Activated T-helper 2 cell treated with anti-CD3 and anti-CD28 coated beads, Interferon-gamma antibody, Interleukin-2, Interleukin-4, amounts not matched to agents 10 μg/mL and 5 μg/mL and 100 μg/mL, durations not matched to agents 14 hours and 24 hours and 36 hours (primary cell): ENCODE data around the gene TNFRSF25. TPM values are rescaled to one million over a fixed set of nuclear protein-coding genes. Genes with fewer than 3 reads are reported as not detected.
A peak's percentile ranks its signal among the peaks of the same experiment; 100 is the strongest.
"Not testable (repeated sequence)": the region's sequence is repeated elsewhere in the genome, so short reads cannot be mapped to it uniquely, and the experiment has no call there.

Experiments
- DNase-seq: peaks from one replicate; pipeline ENCODE4 v3.0.0; 2021; ENCODE audit warnings: low spot score
- H3K27ac Mint-ChIP-seq: one replicate; pipeline ENCODE4 v1.8.0; 2021; ENCODE audit warnings: mixed read lengths
- H3K27me3 Mint-ChIP-seq: one replicate; pipeline ENCODE4 v1.8.0; 2021; ENCODE audit warnings: low read depth, mixed read lengths
- H3K36me3 Mint-ChIP-seq: one replicate; pipeline ENCODE4 v1.8.0; 2021; ENCODE audit warnings: low read depth, mixed read lengths
- H3K4me1 Mint-ChIP-seq: one replicate; pipeline ENCODE4 v1.8.0; 2021; ENCODE audit warnings: low read depth, mixed read lengths
- H3K4me3 Mint-ChIP-seq: one replicate; pipeline ENCODE4 v1.8.0; 2021; ENCODE audit warnings: low read depth, mild to moderate bottlenecking, moderate library complexity, mixed read lengths
- H3K9me3 Mint-ChIP-seq: one replicate; pipeline ENCODE4 v1.8.0; 2021; ENCODE audit warnings: mixed read lengths
- intact Hi-C: fragments of 100-400 bp; cut with micrococcal nuclease; formaldehyde crosslinking; loops from one replicate; pipeline ENCODE4 v1.15.1; 2023
- total RNA-seq: library from RNA; stranded (reverse); gene quantifications from 2 replicates; pipeline ENCODE4 v1.2.3, GENCODE V29; 2022

The TNFRSF25 gene
- total RNA-seq, 1 donor from 2014 or later, result 89.7 TPM

DNA sequence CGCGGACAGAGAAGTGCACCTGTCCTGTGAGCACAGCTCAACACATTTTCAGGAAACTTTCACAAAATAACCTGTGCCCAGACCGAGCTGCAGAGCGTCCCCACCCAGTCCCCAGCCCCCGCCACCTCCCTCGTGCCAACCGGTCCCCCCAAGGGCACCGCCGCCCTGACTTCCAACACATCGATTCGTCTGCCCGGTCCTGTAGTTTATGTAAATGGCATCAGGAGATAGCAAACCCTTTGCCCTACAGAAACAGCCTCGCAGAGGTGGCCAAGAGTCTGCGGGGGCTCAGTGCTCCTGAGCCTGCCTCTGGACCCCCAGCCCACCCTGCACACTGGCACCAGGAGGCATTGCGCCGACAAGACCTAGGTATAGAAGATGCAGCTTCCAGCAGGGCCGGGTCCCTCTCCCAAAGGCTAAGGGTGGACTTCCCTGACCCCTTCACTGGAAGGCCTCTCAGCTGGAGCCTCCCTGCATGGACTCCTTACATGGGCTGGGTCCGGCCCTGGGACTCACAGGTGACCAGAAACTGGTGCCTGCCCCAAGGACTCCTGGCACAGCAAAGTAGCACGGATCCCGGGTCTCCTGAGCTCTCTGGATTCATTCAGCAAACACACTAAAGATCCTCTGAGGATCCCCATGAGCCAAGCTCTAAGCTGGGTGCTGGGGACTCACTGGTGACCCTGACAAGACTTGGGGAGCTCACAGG, 32.0 kb upstream of the TNFRSF25 start:
- Mint-ChIP-seq H3K4me1 (peaks cover 3% of the 10 kb centered on the region), H3K36me3 (no peaks in the 10 kb centered on the region), H3K27me3 (peaks cover 26% of the 10 kb centered on the region), H3K4me3 (peak overlapping the region; percentile 65), H3K27ac (no peak overlapping the region), H3K9me3 (no peaks in the 10 kb centered on the region)
- no peak for DNase-seq
- intact Hi-C loops, result no loop called here

DNA sequence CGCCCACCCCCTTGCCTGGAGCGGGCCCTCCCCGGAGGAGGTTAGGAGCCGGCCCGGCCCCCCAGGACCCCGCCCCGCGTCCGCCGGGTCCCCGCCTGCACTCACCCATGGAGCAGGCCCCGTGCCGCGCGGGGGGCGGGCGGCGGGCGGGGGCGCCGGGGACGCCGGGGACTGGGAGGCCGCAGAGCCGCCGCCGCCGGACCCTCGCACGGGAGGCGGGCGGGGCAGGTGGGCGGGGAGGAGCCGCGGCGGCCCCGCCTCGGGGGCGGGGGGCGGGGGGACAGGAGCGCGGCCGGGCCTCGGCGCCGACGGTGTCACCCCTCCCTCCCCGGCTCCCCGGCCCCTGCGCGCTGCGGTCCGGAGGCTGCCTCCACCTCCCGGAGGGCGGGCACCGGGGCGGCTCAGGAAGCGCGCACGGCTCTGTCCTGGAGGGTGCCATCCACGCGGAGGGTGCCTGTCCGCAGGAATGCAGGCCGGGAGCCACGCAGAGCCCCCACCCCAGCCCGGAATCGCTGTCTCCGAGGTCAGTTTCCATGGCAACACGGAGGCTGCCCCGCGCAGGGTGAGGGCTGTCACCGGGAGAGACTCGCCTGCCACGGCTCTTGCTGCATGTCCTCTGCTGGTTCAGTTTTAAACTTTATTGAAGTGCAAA, 31.4 kb upstream of the TNFRSF25 start:
- Mint-ChIP-seq H3K27ac (no peak overlapping the region), H3K9me3 (no peaks in the 10 kb centered on the region), H3K36me3 (no peaks in the 10 kb centered on the region), H3K4me1 (peaks cover 3% of the 10 kb centered on the region), H3K4me3 (peak overlapping the region; percentile 65), H3K27me3 (peaks cover 26% of the 10 kb centered on the region)
- intact Hi-C loops, result no loop called here
- DNase-seq, result peak; percentile 36

DNA sequence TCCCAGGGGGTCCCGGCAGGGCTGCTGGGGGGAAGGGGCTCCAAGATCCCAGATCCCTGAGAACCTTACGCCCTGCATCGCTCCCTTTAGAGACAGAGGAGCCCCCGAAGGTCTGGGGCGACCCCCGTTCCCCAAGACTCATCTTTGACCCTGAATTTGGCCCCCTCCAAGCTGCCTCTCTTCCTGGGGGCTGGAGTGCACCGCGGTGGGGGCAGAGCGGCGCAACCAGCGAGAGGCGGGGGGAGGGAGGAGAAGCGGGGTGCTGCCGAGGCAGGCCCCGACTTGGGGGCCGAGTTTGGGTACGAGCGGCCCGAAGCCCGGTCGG, 30.9 kb upstream of the TNFRSF25 start:
- Mint-ChIP-seq H3K9me3 (no peaks in the 10 kb centered on the region), H3K27ac (no peak overlapping the region), H3K36me3 (no peaks in the 10 kb centered on the region), H3K27me3 (peaks cover 26% of the 10 kb centered on the region), H3K4me3 (peak overlapping the region; percentile 17), H3K4me1 (peaks cover 4% of the 10 kb centered on the region)
- intact Hi-C loops, result no loop called here
- no peak for DNase-seq

DNA sequence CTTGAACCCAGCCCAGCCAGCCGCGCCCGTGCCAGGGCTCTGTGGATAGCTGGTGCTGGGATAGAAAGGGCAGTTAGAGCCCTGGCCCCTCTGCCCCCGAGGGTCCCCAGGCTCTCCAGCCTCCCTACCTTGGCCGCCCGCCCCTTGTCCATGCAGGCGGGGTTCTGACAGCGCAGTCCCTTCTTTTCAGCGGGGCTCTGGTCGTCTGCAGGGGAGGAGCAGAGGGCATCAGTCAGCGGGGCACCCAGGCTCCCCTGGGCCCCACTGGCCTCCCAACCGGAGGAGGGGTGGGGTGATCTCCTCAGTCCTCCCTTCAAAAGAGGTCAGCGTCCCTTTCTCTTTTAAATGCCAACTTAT, 30.4 kb upstream of the TNFRSF25 start:
- no peaks in the 10 kb centered on the region for H3K36me3 Mint-ChIP-seq
- H3K4me1 Mint-ChIP-seq, result peaks cover 9% of the 10 kb centered on the region
- DNase-seq, result no peak
- H3K4me3 Mint-ChIP-seq, result peak overlapping the region; percentile 17
- peaks cover 26% of the 10 kb centered on the region for H3K27me3 Mint-ChIP-seq
- intact Hi-C loops, result no loop called here
- no peaks in the 10 kb centered on the region for H3K9me3 Mint-ChIP-seq
- no peak overlapping the region for H3K27ac Mint-ChIP-seq

DNA sequence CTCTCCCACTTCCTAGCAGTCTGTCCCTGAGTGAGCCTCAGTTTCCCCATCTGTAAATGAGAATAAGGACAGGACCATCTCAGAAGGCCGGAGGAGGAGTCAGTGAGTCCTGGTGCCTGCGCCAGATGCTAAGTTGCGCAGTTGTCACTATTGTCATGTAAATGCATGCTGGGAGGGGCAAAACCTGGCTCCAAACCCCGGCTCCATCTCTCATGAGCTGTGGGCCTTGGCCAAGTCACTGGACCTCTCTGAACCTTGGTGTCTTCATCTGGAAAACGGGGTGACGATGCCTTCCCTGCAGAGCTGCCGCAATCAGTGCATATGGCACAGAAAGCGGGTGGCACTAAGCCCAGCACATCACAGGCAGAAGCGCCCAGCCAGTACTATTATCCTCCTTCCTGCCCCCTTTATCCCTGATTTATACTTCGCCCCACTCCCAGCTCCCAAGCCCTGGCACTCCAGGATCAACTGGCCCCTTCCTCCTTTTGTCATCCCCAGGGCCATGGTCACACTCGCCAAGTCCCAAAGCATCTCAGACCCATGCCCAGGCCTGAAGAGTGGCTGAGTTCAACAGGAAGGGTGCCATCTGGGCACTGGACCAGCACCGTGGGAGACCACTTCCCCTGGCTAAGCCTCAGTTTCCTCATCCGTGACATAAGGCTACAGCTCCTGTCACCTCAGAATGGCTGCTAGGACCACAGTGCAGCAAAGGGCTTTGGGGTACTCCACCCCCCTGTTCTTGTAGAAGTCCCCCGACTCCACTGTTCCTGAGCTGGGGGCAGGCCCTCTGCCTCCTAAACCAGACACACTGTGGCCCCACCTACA, 29.8 kb upstream of the TNFRSF25 start:
- Mint-ChIP-seq H3K36me3 (no peaks in the 10 kb centered on the region), H3K27ac (no peak overlapping the region), H3K4me3 (no peak overlapping the region), H3K27me3 (peaks cover 23% of the 10 kb centered on the region), H3K4me1 (peaks cover 10% of the 10 kb centered on the region), H3K9me3 (no peaks in the 10 kb centered on the region)
- DNase-seq, result no peak
- intact Hi-C loops, result no loop called here

DNA sequence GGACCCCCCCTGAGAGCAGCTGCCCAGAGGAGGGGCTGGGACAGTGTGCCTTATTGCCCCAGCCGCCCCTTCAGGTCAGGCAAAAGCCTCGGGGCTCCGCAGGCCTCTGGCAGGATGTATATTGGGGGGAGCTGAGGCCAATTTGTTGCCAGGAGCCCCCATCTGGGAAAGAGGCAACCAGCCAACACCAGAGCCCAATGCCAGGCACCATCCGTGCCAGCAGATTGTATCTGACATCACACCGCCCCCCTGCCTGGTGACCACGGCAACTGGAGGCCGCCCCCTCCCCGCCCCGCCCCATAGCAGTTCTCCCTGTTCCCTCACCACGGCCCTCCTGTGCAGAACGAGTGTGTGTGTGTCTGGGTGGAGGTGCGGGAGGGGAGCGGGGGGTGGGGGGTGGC, 29.1 kb upstream of the TNFRSF25 start:
- no peak for DNase-seq
- intact Hi-C loops, result no loop called here
- Mint-ChIP-seq H3K27ac (no peak overlapping the region), H3K9me3 (no peaks in the 10 kb centered on the region), H3K4me1 (peaks cover 10% of the 10 kb centered on the region), H3K36me3 (no peaks in the 10 kb centered on the region), H3K27me3 (peaks cover 23% of the 10 kb centered on the region), H3K4me3 (no peak overlapping the region)

DNA sequence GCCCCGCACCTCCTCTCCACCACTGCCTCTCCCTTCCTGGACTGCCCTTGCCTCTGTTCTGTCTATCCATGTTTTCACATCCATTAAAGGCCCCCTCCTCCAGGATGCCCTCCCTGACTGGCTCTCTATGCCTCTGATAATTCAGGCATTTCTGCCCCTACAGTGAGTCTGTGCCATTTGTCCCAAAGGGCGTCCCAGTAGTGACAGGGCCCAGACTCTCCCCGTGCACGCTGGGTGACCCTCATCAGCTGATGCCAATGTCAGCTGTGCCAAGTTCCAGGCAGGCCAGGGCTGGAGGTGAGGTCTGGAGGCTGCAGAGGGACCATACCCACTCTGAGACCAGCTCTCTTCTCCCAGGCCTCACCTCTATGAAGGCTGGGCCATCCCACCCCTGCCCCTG, 28.7 kb upstream of the TNFRSF25 start:
- intact Hi-C loops, result no loop called here
- H3K27ac Mint-ChIP-seq, result no peak overlapping the region
- H3K27me3 Mint-ChIP-seq, result peaks cover 23% of the 10 kb centered on the region
- no peaks in the 10 kb centered on the region for H3K9me3 Mint-ChIP-seq
- no peak overlapping the region for H3K4me3 Mint-ChIP-seq
- peaks cover 10% of the 10 kb centered on the region for H3K4me1 Mint-ChIP-seq
- no peak for DNase-seq
- H3K36me3 Mint-ChIP-seq, result no peaks in the 10 kb centered on the region

DNA sequence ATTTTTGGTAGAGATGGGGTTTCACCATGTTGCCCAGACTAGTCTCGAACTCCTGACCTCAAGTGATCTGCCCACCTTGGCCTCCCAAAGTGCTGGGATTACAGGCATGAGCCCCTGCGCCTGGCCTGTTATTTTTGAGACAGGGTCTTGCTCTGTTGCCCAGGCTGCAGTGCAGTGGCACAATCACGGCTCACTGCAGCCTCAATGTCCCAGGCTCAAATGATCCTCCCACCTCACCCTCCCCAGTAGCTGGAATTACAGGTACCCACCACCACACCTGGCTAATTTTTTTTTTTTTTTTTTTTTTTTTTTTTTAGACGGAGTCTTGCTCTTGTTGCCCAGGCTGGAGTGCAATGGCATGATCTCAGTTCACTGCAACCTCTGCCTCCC, 27.9 kb upstream of the TNFRSF25 start:
- H3K27ac Mint-ChIP-seq, H3K9me3 Mint-ChIP-seq, DNase-seq, H3K4me3 Mint-ChIP-seq, intact Hi-C loops, H3K36me3 Mint-ChIP-seq: not testable (repeated sequence)
- H3K4me1 Mint-ChIP-seq, result peaks cover 10% of the 10 kb centered on the region
- H3K27me3 Mint-ChIP-seq, result peaks cover 17% of the 10 kb centered on the region

DNA sequence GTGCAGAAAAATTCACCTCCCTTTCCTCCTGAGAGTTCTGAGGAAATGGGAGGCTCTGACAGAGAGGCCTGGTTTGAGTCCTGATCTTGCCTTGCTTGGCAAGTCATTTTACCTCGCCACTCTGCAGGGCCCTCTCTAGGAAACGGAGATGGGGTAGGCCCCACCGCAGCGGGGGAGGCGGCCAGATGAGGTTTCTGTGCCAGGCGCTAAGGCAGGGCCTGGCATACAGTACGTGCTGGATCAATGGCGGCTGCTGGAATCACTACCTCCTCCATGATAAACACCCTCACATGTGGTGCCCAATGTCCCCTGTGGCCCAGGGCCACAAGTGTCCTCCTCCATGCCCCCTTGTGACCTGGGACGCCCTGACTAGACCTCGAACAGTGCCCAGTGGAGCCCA, 26.0 kb upstream of the TNFRSF25 start:
- intact Hi-C loops, result no loop called here
- Mint-ChIP-seq H3K4me3 (peak overlapping the region; percentile 67), H3K4me1 (peaks cover 7% of the 10 kb centered on the region), H3K9me3 (no peaks in the 10 kb centered on the region), H3K27ac (peak overlapping the region; percentile 19), H3K27me3 (peaks cover 11% of the 10 kb centered on the region), H3K36me3 (no peaks in the 10 kb centered on the region)
- DNase-seq, result no peak

DNA sequence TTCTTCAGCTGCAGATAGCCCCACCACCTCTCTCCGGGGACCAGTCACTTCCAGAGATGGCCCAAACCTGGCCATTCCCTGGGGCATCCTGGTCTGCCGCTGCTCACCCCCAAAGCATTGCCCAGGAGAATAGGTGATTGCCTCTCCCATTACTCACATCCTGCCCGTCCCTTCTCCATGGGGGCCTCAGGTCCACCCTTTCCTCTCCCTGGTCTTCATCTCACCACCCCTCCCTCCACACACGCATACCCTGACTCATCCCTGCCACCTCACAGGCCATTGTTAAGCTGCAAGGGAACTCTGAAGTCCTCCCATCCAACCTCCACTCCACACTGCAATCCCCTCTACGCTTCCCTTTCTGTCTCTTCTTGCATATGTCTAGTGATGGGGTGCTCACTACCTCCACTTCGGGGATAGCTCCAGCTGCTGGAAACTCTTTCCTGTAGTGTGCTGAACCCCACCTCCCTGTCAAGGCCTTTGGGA, 25.5 kb upstream of the TNFRSF25 start, which contains the start of gene PLEKHG5:
Gene PLEKHG5 (minus strand): TSS at position 188 of the 483 bp plus-strand sequence. CDS start 14,096 bp downstream, outside the sequence.
- intact Hi-C loops, result no loop called here
- H3K27me3 Mint-ChIP-seq, result peaks cover 10% of the 10 kb centered on the region
- H3K36me3 Mint-ChIP-seq, result no peaks in the 10 kb centered on the region
- no peaks in the 10 kb centered on the region for H3K9me3 Mint-ChIP-seq
- peak within 1 kb of the TSS; percentile 67 for H3K4me3 Mint-ChIP-seq
- peak within 1 kb of the TSS; percentile 54 for H3K27ac Mint-ChIP-seq
- DNase-seq, result no peak
- peaks cover 7% of the 10 kb centered on the region for H3K4me1 Mint-ChIP-seq

DNA sequence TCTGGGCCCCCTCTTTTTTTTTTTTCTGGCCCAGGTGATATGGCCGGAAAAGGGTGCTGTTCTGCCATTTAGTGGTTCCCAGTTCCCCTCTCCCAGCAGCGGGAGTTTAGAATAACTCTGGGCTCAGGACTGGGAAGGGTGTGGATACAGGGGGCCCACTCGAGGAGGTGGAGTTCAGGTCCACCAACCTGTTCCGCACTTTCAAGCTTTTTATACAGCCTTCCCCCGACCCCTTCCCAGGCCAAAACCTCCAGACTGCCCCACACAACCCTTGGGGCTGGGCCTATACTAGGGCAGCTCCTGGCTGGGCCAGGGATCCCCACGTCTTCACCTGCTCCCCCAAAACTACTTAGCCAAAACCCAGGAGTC, 25.1 kb upstream of the TNFRSF25 start:
- Mint-ChIP-seq H3K9me3 (no peaks in the 10 kb centered on the region), H3K27ac (peak overlapping the region; percentile 54), H3K36me3 (no peaks in the 10 kb centered on the region), H3K4me1 (peaks cover 10% of the 10 kb centered on the region), H3K4me3 (peak overlapping the region; percentile 67), H3K27me3 (peaks cover 10% of the 10 kb centered on the region)
- intact Hi-C loops, result no loop called here
- no peak for DNase-seq

DNA sequence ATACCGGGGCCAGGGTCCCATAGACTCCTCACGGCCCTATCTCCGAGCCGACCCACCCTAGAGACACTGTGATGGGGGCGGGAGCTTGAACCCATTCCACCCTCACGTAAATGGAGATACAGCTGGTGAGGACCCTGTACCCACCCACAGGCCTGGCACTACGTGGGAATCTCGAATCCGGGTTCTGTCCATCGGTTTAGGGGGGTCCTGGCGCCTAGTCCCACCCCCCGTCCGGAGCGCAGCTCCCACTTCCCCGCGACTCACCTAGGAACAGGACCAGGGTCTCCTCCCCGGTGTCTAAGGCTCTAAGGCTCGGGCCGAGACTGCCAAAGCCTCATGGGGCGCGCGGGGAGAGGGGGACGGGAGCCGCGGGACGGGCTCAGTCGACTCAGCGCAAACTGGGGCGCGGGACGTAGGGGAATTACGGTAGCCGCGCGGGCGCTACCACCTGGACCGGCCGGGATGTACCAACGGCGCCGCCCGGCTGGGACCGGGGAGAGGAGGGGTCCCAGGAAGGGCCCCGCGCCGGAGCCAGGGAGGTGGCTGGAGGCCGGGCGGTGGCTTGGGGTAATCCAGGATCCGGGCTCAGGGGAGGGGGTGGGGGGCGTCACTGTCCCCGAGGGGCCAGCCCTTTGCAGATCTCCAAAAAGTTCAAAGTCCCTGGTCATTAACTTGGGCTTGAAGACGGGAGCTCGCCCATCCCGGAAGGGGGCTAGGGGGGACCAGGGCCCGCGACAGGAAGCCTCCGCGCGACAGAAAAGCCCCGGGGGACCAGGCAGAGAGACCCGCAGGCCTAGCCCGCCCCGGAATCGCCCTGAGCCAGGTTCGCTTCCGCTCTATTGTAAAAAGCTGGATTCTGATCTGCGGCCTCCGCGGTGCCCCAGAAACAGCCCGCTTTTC, 24.5 kb upstream of the TNFRSF25 start:
- Mint-ChIP-seq H3K4me3 (peak overlapping the region; percentile 79), H3K27me3 (peaks cover 11% of the 10 kb centered on the region), H3K36me3 (no peaks in the 10 kb centered on the region), H3K27ac (peak overlapping the region; percentile 61), H3K4me1 (peaks cover 10% of the 10 kb centered on the region), H3K9me3 (no peaks in the 10 kb centered on the region)
- intact Hi-C loops, result no loop called here
- peak; percentile 53 for DNase-seq
